Measurements from ENCODE around the gene ACADVL.
A peak's percentile ranks its signal among the peaks of the same experiment; 100 is the strongest.
"Not testable (repeated sequence)": the region's sequence is repeated elsewhere in the genome, so short reads cannot be mapped to it uniquely, and the experiment has no call there.

The ACADVL gene

GRCh38 chr17:7235693-7236665, 16.2 kb downstream of the ACADVL start:
- DNase-seq: no peak

DNA sequence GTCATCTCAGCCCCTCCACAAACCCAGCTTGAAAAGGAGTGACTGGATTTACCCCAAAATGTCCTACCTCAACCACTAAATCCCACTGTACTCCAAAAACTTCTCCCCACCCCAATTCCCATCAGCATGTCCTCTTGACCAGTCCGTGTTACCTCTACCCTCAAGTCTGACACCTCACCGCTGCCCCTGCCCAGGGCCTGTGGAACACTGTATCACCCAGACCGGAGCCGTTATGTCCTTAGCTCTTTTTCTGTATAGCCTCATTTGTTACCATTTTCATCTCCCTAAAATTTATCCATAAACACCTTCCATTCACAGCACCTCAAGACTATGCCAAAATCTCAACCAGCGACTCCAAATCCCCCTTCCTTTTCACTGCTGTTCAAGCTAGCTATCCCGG, 17.1 kb downstream of the ACADVL start:
- no peak for DNase-seq

DNA sequence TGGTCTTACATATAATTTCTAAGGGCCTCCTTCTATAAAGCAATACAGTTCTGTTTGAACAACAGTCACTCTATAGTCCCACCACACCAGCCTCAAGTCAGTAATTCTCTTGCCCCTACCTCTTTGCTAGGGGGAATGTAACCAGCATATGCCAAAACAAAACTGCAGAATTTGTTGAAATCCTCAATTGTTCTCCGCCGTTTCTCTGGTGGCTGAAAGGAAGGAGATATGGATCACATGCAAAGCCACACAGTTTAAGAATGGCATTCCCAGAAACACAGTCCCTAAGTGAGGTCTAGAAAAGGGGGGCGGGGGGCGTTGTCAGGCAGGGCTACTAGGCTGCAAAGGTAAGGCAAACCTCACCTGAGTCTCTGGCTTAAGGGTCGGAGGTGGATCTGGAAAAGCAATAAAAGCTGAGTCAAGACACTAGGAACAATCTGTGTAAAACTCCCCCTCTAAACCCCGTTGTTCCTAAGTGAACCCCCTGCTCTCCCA, 17.6 kb downstream of the ACADVL start:
- no peak for DNase-seq

DNA sequence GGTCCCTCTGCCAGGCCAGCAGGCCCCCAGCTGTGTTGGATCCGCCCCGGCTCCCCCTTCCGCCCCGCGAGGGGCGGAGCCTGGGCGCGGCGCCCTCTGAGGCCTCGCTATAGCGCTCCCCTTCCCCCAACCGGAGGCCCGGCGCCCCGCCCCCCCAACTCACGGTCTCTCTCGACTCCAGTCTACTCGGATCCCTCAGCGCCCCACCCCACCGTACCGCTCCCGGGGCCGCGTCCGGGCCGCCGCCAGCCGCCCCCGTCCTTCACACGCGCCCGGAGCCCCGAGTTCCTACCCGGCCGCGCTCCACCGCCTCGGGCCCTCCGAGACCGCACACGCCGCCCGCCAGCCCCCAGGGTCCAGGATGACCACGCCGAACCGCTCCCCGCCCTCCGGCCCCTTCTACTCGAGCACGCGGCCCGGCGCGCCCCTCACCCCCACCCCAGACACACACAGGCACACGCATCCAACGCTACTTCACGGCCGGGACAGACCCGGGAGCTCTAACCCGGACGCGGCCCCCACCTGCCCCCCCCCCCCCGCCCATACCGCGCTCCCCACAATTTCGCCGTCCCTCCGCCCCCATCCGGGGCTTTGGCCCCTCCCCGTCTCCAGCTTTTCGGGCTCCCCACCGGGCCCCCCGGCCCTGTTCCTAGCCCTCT, 18.2 kb downstream of the ACADVL start:
- peak; percentile 50 for DNase-seq

- no peak for DNase-seq
Measured at GRCh38 chr17:7238420-7239090, 18.8 kb downstream of the ACADVL start.

DNA sequence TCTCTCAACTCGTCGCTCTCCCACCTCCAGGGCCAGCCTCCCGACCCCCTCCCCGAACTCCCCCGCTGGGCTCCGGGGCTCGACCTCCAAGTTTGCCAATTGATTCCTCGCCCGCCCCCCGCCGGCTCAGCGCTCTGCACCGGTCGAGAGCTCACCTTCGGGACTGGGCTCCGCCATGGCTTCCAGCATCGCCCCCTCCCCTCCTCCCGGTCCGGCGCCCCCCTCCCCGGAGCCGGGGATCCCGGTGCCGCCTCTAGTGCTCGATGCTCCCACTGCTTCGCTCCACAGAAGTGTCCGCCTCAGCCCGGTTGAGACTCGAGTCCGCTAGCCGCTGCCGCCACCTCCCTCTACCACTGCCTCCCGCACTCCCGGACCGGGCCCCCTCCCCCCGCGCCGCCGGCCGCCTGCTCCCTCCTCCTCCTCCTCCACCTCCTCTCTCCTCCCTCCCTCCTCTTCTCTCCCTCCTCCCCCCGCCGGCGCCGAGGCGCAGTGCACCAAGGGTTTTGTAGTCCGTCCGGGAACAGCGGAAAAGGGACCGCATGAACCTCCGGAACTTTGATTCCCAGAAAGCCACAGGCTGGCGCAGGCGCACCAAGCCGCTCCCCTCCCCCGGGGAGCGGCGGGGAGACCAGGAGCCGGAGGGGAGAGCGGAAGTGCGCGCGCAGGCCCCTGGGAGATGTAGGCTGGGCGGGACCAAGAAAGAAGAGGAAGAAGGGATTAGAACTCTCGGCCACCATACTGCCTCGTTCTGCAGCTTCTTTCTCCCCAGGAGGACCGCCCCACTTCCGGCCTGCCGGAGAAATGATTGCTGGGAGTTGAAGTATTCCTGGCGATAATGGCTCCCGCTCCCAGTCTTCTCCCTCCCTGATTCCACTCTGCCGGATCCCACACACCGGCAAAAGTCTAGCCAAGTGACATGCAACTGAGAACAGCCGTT, 19.6 kb downstream of the ACADVL start, which contains the start of gene PHF23:
TSS of gene PHF23 (minus strand) at position 367 of the 937 bp plus-strand sequence. CDS start at position 189, 178 bp downstream.
- DNase-seq: peak; percentile 99

DNA sequence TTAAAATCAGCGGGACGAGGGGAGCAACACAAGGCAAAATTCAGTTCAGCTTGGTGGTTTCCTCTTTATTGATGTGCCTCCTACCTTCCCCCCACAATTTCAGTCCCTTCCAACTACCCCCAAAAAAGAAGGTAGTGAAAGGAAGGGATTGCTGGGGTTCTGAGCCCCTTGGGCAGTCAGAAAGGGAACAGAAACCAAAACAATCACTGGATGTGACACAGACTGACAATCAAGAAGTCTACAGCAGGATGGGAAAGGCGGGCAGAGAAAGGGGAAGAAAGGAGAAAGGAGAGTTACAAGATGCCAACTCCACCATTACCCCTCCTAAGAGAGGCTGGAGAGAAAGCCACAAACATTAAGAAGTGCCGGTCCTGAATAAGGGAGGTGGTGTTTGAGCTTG, 20.6 kb downstream of the ACADVL start:
- no peak for DNase-seq

DNA sequence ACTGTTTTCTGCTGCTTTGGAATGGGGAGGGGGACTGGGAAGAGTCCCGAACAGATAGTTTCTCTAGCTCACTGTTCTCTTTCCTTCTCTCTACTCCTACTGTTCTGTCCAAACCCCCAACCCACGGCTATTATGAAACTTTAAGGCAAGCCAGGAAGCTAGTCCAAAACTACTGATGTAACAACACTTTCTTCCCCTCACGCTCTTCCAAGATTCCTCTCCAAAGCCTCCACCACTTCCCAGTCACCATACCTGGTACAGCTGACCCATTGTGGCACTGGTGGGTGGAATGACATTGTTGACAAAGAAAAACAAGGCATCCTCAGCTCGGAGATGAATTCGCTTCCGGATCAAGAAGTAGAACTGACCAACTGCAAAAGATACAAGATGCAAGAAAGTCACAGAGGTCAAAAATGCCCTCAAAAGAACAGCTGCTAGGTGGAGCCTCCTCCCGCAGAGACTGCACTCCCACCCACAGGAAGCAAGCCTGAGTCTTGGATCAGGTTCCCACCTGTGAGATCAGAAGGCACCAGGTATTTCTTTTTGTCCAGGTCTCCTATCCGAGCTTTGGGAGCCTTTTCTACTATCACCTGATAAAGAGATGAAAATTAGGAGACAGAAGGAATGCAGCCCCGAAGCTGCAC, 21.5 kb downstream of the ACADVL start:
- DNase-seq: no peak

- peak; percentile 80 to 93 for DNase-seq
Measured at GRCh38 chr17:7241783-7242716, 22.3 kb downstream of the ACADVL start, which contains the start of gene GABARAP. Gene GABARAP (minus strand): TSS chr17:7242449. CDS start chr17:7242330, 119 bp downstream.

GRCh38 chr17:7242717-7243452, 23.1 kb downstream of the ACADVL start:
- peak; percentile 91 to 97 for DNase-seq

GRCh38 chr17:7243453-7243729, 23.7 kb downstream of the ACADVL start:
- DNase-seq: no peak

GRCh38 chr17:7243838-7244237, 24.1 kb downstream of the ACADVL start:
- not testable (repeated sequence) for DNase-seq

DNA sequence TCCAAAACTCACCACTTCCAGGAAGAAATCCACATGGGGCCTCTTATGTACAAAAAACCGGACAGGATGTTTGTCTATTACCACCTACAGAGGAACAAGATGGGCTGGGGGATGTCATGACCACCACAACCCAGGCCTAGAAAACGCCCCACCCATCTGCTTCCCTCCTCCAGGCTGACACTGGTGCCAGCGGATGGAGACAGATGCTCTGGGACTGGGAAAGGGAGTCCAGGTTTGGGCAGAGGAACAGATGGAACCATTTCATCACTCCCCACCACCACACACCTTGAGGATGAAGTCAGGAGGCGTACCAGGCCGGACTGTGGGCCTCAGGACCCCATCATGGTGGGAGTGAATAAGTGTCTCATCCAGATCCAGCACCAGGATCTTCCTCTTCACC, 27.0 kb downstream of the ACADVL start:
- no peak for DNase-seq

DNA sequence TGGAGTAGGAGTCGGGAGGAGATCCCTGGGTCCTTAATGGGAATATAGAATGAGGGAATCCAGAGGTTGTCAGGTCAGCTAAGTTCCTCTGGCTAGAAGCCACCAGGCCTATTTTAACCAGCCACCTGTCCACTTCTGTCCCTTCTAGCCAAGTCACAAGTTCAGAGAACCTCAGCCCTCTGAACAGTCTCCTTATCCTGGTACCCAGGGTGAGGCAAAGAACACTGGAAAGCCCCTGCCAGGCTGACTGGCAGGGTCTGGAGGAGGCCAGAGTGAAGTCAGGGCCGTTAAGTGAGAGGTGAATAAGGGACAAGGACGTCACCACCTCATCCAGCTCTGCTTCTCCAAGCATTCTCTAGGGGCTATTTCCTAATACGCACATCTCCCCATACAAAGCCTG, 29.1 kb downstream of the ACADVL start:
- no peak for DNase-seq

DNA sequence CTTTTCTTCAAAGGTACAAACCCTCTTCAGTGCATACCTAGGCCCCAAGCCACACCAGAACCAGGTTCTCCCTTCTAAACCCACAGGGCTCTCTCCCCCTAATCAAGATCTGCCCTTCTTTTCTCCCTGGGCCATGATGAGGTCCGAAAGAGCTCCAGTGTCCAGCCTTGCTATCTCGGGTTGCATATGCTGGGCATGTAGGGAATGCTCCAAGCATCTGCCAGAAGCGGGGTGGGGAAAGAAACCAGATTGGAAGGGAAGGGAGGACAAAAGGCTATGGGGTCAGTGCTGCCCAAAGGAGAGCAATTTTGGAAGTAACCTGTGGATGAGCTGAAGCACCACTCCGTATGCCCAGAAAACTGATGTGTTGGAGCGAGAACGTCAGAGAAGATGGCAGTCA, 29.5 kb downstream of the ACADVL start:
- no peak for DNase-seq

- no peak for DNase-seq
Measured at GRCh38 chr17:7249830-7250229, 30.1 kb downstream of the ACADVL start.

DNA sequence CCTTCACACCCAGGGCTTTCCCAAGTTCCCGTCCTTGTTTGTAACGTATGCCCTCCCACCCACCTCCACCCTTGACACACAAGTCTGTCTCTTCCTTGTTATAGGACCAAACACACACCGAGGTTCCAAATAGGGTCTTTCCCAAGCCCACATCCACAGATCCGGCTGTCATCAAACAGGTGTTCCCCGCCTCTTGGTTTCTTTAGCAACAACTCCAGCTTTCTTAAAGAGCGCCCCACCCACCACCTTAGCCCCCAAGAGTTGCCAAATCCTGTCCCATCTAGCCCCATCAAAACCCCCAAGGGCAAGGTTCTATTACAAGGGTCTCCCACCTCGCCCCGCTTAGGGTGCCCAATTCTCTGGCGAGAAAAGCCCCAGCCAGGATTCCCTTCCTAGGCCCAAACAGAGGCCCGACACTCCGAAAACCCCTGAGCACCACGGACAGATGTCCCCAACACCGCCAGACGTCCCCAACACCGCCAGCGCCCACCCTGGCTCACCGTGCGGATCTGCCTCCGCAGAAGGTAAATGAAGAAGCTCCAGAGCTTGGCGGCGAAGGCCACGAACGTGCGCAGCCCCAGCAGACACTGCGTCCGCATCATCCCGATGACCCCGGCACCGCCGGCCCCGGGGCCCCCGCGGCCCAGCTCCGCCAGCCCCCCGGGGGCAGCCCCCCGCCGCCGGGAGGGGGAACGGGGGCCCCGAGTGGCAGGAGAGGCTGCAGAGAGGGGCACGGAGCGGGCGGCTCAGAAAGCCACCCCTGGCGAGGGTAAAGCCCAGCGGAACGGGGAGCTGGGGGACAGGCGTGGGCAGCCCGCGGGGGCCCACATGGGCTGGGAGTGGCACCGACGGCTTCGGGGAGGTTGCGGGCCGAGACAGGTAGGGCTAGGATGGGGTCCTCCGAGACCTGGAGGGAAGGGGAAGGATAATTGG, 31.2 kb downstream of the ACADVL start:
- no peak for DNase-seq

DNA sequence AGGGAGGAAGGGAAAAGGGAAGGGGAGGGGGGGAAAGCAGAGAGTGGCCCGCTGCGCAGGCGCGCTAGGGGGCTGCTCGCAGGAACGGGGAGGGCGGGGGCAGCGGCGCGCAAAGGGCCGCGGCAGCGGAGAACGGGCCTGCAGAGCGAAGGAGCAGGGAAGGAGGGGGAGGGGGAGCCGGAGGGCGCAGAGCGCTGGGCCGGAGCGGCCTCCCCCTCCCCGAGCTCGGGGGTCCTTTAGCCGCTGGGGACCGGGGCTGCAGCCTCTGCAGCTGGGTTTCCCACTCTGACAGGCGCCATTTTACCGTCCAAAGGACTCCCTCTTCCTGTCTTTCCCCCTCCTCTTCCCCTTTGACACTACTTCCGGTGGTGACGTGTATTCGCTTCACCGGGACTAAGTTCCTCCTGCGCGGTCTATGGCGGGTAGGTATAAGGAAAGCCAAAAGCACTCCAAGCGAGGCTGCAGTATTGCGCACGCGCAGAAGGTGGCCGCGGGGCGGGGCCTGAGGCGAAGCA, 32.0 kb downstream of the ACADVL start, which contains the start of gene CTDNEP1:
TSS of gene CTDNEP1 (minus strand) at position 74 of the 515 bp plus-strand sequence. CDS start 438 bp downstream, outside the sequence.
- DNase-seq: peak; percentile 97 to 98
